GM12878 (cell line): ENCODE results near the gene SEC11C.

Experiments
- EP300 ChIP-seq, 2 experiments: fragments of 150-350 bp in 1 of 2; IDR thresholded peaks; 2 replicates each; pipeline ENCODE4 v1.6.1; 2011 to 2012; ENCODE audit warnings: low read depth in 2 of 2, low read length in 2 of 2, borderline replicate concordance in 1 of 2, improper control_type of control experiment in 1 of 2, inconsistent platforms in 1 of 2; ENCODE audit not compliant: control insufficient read depth in 1 of 2
- FOXK2 ChIP-seq: fragments of 450-650 bp; IDR thresholded peaks from 2 replicates; pipeline ENCODE4 v1.6.1; 2017; ENCODE audit warnings: mild to moderate bottlenecking, moderate library complexity
- MTA3 ChIP-seq: IDR thresholded peaks from 2 replicates; pipeline ENCODE4 v1.6.1; 2012; ENCODE audit warnings: low read length, inconsistent platforms, borderline replicate concordance
- POLR2A ChIP-seq: IDR thresholded peaks from 2 replicates; pipeline ENCODE4 v1.6.1; 2011; ENCODE audit warnings: low read depth, mild to moderate bottlenecking, low read length
- SIN3A ChIP-seq: IDR thresholded peaks from 2 replicates; pipeline ENCODE4 v1.6.1; 2012; ENCODE audit warnings: low read depth, low read length, improper control_type of control experiment
- SIX5 ChIP-seq: IDR thresholded peaks from 2 replicates; pipeline ENCODE4 v1.6.1; 2011; ENCODE audit warnings: mild to moderate bottlenecking, low read depth, low read length, moderate library complexity; ENCODE audit not compliant: severe bottlenecking
- SMC3 ChIP-seq: IDR thresholded peaks from 2 replicates; pipeline ENCODE4 v1.6.1; 2011; ENCODE audit warnings: low read length, improper control_type of control experiment, borderline replicate concordance
- ZNF24 ChIP-seq: fragments of 450-650 bp; IDR thresholded peaks from 2 replicates; pipeline ENCODE4 v1.6.1; 2017; ENCODE audit warnings: antibody characterized with exemption, mild to moderate bottlenecking
- TF ChIP-seq, protein P1 (sequence below), 3 experiments: IDR thresholded peaks in 2 of 3; conservative IDR thresholded peaks in 1 of 3; 2 replicates each; pipeline ENCODE4 v1.5.1; 2011; ENCODE audit warnings: low read depth in 3 of 3, low read length in 3 of 3, mild to moderate bottlenecking in 3 of 3, control low read depth in 2 of 3, moderate library complexity in 2 of 3, inconsistent platforms in 1 of 3, mixed read lengths in 1 of 3; ENCODE audit not compliant: control insufficient read depth in 2 of 3, insufficient read depth in 1 of 3; ENCODE audit errors: extremely low read depth in 1 of 3

DNA sequence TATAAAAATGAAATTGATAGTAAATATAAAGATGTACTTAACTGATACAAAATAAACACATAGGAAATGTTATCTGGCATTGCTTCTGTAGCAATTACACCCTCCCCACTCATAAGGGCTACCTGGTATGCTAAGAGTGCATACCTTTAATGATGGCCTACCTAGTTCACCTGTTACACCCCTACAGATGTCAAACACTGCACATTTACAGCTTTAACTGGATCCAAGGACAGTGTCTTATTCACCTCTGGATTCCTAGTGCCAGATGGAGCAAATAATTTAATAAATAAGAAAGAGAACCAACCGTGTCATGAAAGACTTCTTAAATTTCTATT, 15.3 kb upstream of the SEC11C start:
- no peak for TF ChIP-seq FOXK2
- no peak for TF ChIP-seq ZNF24
- no peak for TF ChIP-seq SIN3A
- no peak for TF ChIP-seq POLR2A
- no peak for TF ChIP-seq MTA3
- TF ChIP-seq, protein P1, sequence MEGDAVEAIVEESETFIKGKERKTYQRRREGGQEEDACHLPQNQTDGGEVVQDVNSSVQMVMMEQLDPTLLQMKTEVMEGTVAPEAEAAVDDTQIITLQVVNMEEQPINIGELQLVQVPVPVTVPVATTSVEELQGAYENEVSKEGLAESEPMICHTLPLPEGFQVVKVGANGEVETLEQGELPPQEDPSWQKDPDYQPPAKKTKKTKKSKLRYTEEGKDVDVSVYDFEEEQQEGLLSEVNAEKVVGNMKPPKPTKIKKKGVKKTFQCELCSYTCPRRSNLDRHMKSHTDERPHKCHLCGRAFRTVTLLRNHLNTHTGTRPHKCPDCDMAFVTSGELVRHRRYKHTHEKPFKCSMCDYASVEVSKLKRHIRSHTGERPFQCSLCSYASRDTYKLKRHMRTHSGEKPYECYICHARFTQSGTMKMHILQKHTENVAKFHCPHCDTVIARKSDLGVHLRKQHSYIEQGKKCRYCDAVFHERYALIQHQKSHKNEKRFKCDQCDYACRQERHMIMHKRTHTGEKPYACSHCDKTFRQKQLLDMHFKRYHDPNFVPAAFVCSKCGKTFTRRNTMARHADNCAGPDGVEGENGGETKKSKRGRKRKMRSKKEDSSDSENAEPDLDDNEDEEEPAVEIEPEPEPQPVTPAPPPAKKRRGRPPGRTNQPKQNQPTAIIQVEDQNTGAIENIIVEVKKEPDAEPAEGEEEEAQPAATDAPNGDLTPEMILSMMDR (IDR thresholded peaks at IDR 0.05 in 2 of 3, conservative IDR thresholded peaks at IDR 0.05 in 1 of 3; ENCODE audit: control insufficient read depth in 2 of 3, extremely low read depth in 1 of 3, insufficient read depth in 1 of 3, low read depth in 3 of 3, low read length in 3 of 3): no peak
- TF ChIP-seq SIX5: no peak
- TF ChIP-seq SMC3: no peak
- TF ChIP-seq EP300 (IDR thresholded peaks at IDR 0.05; ENCODE audit: borderline replicate concordance in 1 of 2, control insufficient read depth in 1 of 2, low read depth in 2 of 2, low read length in 2 of 2): no peak
